Trophoblast cell (in vitro differentiated cells and primary cell): ENCODE data around the gene GSE1.
"Not testable (repeated sequence)": the region's sequence is repeated elsewhere in the genome, so short reads cannot be mapped to it uniquely, and the experiment has no call there.

ENCODE experiments used
- DNase-seq, 2 donors: peaks; one replicate each; pipeline ENCODE4 v3.0.0-alpha.2; 2016
- H2AFZ ChIP-seq: 2 replicates; pipeline ENCODE4 v1.6.1; 2013; ENCODE audit warnings: low read length, moderate library complexity, mild to moderate bottlenecking; ENCODE audit not compliant: insufficient read depth, poor library complexity
- H2AK5ac ChIP-seq: 2 replicates; pipeline ENCODE4 v1.6.1; 2013; ENCODE audit warnings: mild to moderate bottlenecking, low read length
- H2BK120ac ChIP-seq: 2 replicates; pipeline ENCODE4 v1.6.1; 2013; ENCODE audit warnings: low read length, mild to moderate bottlenecking, moderate library complexity; ENCODE audit not compliant: insufficient read depth, poor library complexity
- H2BK12ac ChIP-seq: 2 replicates; pipeline ENCODE4 v1.6.1; 2013; ENCODE audit warnings: mild to moderate bottlenecking, low read length, moderate library complexity
- H2BK5ac ChIP-seq: 2 replicates; pipeline ENCODE4 v1.6.1; 2013; ENCODE audit warnings: low read length, low read depth, moderate library complexity, mild to moderate bottlenecking; ENCODE audit not compliant: poor library complexity
- H3K14ac ChIP-seq: 2 replicates; pipeline ENCODE4 v1.6.1; 2013; ENCODE audit warnings: mild to moderate bottlenecking, low read length
- H3K18ac ChIP-seq: 2 replicates; pipeline ENCODE4 v1.6.1; 2013; ENCODE audit warnings: mild to moderate bottlenecking, low read length
- H3K23ac ChIP-seq: 2 replicates; pipeline ENCODE4 v1.6.1; 2013; ENCODE audit warnings: low read length
- H3K27ac ChIP-seq: 2 replicates; pipeline ENCODE4 v1.5.1; 2013; ENCODE audit warnings: low read depth, mild to moderate bottlenecking, inconsistent platforms, low read length, moderate library complexity
- H3K27me3 ChIP-seq: 2 replicates; pipeline ENCODE4 v1.6.1; 2013; ENCODE audit warnings: inconsistent platforms, mild to moderate bottlenecking, low read length, moderate library complexity; ENCODE audit not compliant: insufficient read depth
- H3K36me3 ChIP-seq, 2 experiments: 1 replicate in 1 of 2; 2 replicates in 1 of 2; pipeline ENCODE4 v1.6.1; 2013; ENCODE audit warnings: low read length in 2 of 2, mild to moderate bottlenecking in 2 of 2, moderate library complexity in 1 of 2; ENCODE audit not compliant: insufficient read depth in 2 of 2, control insufficient read depth in 1 of 2
- H3K4ac ChIP-seq: 2 replicates; pipeline ENCODE4 v1.6.1; 2013; ENCODE audit warnings: low read depth, mild to moderate bottlenecking, low read length, moderate library complexity
- H3K4me1 ChIP-seq, 2 experiments: 1 replicate in 1 of 2; 2 replicates in 1 of 2; pipeline ENCODE4 v1.6.1; 2013; ENCODE audit warnings: low read length in 2 of 2, mild to moderate bottlenecking in 2 of 2, moderate library complexity in 1 of 2; ENCODE audit not compliant: insufficient read depth in 2 of 2, control insufficient read depth in 1 of 2
- H3K4me2 ChIP-seq: 2 replicates; pipeline ENCODE4 v1.6.1; 2013; ENCODE audit warnings: inconsistent platforms, mild to moderate bottlenecking, low read length, moderate library complexity
- H3K4me3 ChIP-seq: 2 replicates; pipeline ENCODE4 v1.5.1; 2013; ENCODE audit warnings: mild to moderate bottlenecking, low read depth, low read length, inconsistent platforms
- H3K79me1 ChIP-seq: one replicate; pipeline ENCODE4 v1.6.1; 2013; ENCODE audit warnings: low read length
- H3K79me2 ChIP-seq: 2 replicates; pipeline ENCODE4 v1.6.1; 2013; ENCODE audit warnings: low read length, mild to moderate bottlenecking; ENCODE audit not compliant: control insufficient read depth, insufficient read depth, poor library complexity
- H3K9ac ChIP-seq: 2 replicates; pipeline ENCODE4 v1.6.1; 2013; ENCODE audit warnings: mild to moderate bottlenecking, low read length
- H3K9me3 ChIP-seq: 2 replicates; pipeline ENCODE4 v1.6.1; 2013; ENCODE audit warnings: low read depth, mild to moderate bottlenecking, control low read depth, inconsistent platforms, low read length; ENCODE audit not compliant: insufficient read depth
- H4K12ac ChIP-seq: 2 replicates; pipeline ENCODE4 v1.6.1; 2013; ENCODE audit warnings: low read depth, mild to moderate bottlenecking, low read length, moderate library complexity
- H4K8ac ChIP-seq: 2 replicates; pipeline ENCODE4 v1.6.1; 2013; ENCODE audit warnings: low read depth, mild to moderate bottlenecking, low read length, moderate library complexity
- H4K91ac ChIP-seq: one replicate; pipeline ENCODE4 v1.6.1; 2013; ENCODE audit warnings: low read depth, mild to moderate bottlenecking, low read length, moderate library complexity
- WGBS: extraction: QIAGEN DNeasy Blood & Tissue Kit; methylation state at CpG from one replicate; pipeline ENCODE4 v1.1.7; 2013; ENCODE audit warnings: missing lambda C conversion rate; ENCODE audit not compliant: insufficient read length, insufficient coverage; ENCODE audit errors: extremely low coverage; 5-methylcytosine and 5-hydroxymethylcytosine counted together

GSE1 gene

GRCh38 chr16:85592277-85592676 lies 20.8 kb upstream of the GSE1 start:
- H3K27me3 ChIP-seq, H4K8ac ChIP-seq, H3K36me3 ChIP-seq, H3K4me1 ChIP-seq, H4K12ac ChIP-seq, H3K4me3 ChIP-seq, H2AK5ac ChIP-seq, H3K18ac ChIP-seq, H4K91ac ChIP-seq, H3K14ac ChIP-seq, H3K79me2 ChIP-seq, H3K23ac ChIP-seq, H2BK12ac ChIP-seq, H2BK5ac ChIP-seq, H3K4ac ChIP-seq, H3K9me3 ChIP-seq, H2BK120ac ChIP-seq, H3K9ac ChIP-seq, H3K27ac ChIP-seq, H3K79me1 ChIP-seq, H3K4me2 ChIP-seq, H2AFZ ChIP-seq, DNase-seq: not testable (repeated sequence)
- WGBS = no CpG with 5 or more reads among the region's 8 CpGs

DNA sequence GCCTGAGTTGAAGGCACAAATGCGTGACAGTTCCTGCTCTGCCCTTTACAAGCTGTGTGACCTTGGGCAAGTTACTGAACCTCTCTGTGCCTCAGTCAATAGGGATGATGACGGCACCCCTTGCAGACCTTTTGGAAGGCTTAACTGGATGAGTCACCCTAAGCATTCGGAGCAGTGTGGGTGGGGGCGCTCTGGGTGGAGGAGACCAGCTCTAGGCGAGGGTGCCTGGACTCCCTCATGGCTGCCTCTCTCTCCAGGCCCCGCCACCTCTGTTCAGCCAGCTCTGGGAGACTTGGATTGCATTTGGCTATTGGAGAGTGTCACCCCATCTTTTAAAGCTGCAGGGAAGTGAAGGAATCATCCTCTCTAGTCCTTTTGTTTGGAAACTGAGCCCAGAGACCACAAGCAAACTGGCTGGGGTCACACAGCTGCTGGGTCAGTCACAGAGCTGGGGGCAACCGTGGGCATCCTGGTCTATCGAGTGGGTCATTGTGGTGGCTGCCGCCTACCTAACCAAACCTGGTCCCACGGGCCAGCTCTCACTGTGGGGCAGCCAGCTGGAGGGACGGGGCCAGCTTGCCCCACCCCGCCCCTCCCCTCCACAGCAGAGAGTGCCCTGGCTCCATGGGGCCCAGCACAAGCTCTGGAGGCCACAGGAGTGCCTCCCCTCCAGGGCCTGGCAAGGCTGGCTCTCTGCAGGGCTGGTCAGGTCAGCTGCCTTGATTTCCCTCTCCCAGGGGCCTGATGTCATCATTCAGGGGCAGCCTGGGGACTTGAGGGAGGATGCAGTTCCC lies 20.2 kb upstream of the GSE1 start:
- H4K8ac ChIP-seq = no peak overlapping the region
- H3K4me1 ChIP-seq = peaks cover 2 to 8% of the 10 kb centered on the region in 2 experiments
- H3K18ac ChIP-seq = no peak overlapping the region
- no peak overlapping the region for H2BK5ac ChIP-seq
- H2BK120ac ChIP-seq = no peak overlapping the region
- H2BK12ac ChIP-seq = no peak overlapping the region
- no peaks in the 10 kb centered on the region for H3K36me3 ChIP-seq
- H4K91ac ChIP-seq = no peak overlapping the region
- no peak overlapping the region for H4K12ac ChIP-seq
- H3K4ac ChIP-seq = no peak overlapping the region
- no CpG with 5 or more reads among the region's 12 CpGs for WGBS
- no peak overlapping the region for H3K9ac ChIP-seq
- H3K27ac ChIP-seq = no peak overlapping the region
- no peak overlapping the region for H3K14ac ChIP-seq
- H3K23ac ChIP-seq = no peak overlapping the region
- no peak overlapping the region for H2AFZ ChIP-seq
- no peak overlapping the region for H3K4me3 ChIP-seq
- peaks cover 7% of the 10 kb centered on the region for H3K9me3 ChIP-seq
- no peaks in the 10 kb centered on the region for H3K79me1 ChIP-seq
- H3K27me3 ChIP-seq = no peaks in the 10 kb centered on the region
- no peak for DNase-seq
- H2AK5ac ChIP-seq = no peak overlapping the region
- no peaks in the 10 kb centered on the region for H3K79me2 ChIP-seq
- no peak overlapping the region for H3K4me2 ChIP-seq

DNA sequence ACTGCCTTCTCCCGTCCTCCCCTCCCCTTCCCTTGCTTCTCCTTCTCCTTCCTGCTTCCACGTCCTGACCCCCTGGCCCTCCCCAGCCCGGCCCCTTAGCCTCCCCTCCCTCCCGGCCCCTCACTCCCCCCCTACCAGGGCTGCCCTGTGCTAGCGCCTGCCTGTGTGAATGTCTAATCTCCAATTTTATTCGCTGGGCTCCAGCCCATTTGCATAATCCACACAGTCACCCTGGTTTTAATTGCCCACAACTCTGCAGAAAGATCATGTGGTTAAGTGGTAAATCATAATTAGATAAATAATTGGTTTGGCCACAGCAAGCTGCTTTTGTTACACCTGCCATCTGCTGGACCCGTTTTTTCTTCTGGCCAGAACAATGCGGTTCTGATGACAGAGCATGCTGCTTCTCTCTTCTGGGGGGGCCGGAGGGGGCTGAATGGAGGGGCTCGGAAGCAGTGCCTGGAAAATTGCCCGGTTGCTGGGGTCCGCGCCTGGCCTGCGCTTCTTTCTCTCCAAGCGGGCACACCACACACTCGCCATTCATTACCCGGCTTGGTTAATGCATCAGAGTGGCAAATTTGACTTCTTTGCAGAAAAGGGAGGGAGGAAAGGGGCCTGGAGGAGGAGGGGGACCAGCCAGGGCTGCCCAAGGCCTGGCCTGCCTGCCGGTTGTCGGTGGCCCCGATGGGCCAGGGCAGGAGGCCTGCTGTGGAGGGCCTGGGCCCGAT lies 19.5 kb upstream of the GSE1 start:
- Histone ChIP-seq H3K18ac (no peak overlapping the region), H3K79me1 (no peaks in the 10 kb centered on the region), H3K14ac (no peak overlapping the region), H3K4me3 (no peak overlapping the region), H4K91ac (no peak overlapping the region), H3K27me3 (no peaks in the 10 kb centered on the region), H3K27ac (no peak overlapping the region), H4K8ac (no peak overlapping the region), H3K79me2 (no peaks in the 10 kb centered on the region), H4K12ac (no peak overlapping the region), H3K4ac (no peak overlapping the region), H3K9me3 (peaks cover 7% of the 10 kb centered on the region), H2BK120ac (no peak overlapping the region), H3K4me2 (no peak overlapping the region), H3K4me1 (peaks cover 2 to 8% of the 10 kb centered on the region in 2 experiments), H2BK12ac (no peak overlapping the region), H3K23ac (no peak overlapping the region), H2AFZ (no peak overlapping the region), H3K9ac (no peak overlapping the region), H3K36me3 (peaks cover 0 to 3% of the 10 kb centered on the region in 2 experiments), H2BK5ac (no peak overlapping the region), H2AK5ac (no peak overlapping the region)
- no peak for DNase-seq
- no CpG with 5 or more reads among the region's 21 CpGs for WGBS

- H3K14ac ChIP-seq = no peak overlapping the region
- H3K4me2 ChIP-seq = no peak overlapping the region
- peaks cover 0 to 6% of the 10 kb centered on the region in 2 experiments for H3K36me3 ChIP-seq
- H3K4ac ChIP-seq = no peak overlapping the region
- no peak overlapping the region for H3K18ac ChIP-seq
- no peak overlapping the region for H2BK5ac ChIP-seq
- H2AK5ac ChIP-seq = no peak overlapping the region
- no peak overlapping the region for H2BK120ac ChIP-seq
- no peaks in the 10 kb centered on the region for H3K79me2 ChIP-seq
- H3K27me3 ChIP-seq = no peaks in the 10 kb centered on the region
- H3K9me3 ChIP-seq = peaks cover 6% of the 10 kb centered on the region
- H3K4me1 ChIP-seq = peaks cover 2 to 8% of the 10 kb centered on the region in 2 experiments
- H3K23ac ChIP-seq = no peak overlapping the region
- H2BK12ac ChIP-seq = no peak overlapping the region
- no peak overlapping the region for H3K4me3 ChIP-seq
- H3K27ac ChIP-seq = no peak overlapping the region
- H3K9ac ChIP-seq = no peak overlapping the region
- H3K79me1 ChIP-seq = no peaks in the 10 kb centered on the region
- H2AFZ ChIP-seq = no peak overlapping the region
- no peak overlapping the region for H4K91ac ChIP-seq
- DNase-seq = no peak
- no peak overlapping the region for H4K8ac ChIP-seq
- H4K12ac ChIP-seq = no peak overlapping the region
- WGBS = 100% methylated on average over 5 of the region's 24 CpGs
Observed at GRCh38 chr16:85594273-85594977, 18.7 kb upstream of the GSE1 start.
